ENCODE results near the gene CACNA1C. TPM values are rescaled to one million over a fixed set of nuclear protein-coding genes. Genes with fewer than 3 reads are reported as not detected.

Gene CACNA1C
- total RNA-seq, 1 donor from 2014 or later: 0.02 TPM

GRCh38 chr12:2667716-2668440 is 615.1 kb downstream of the CACNA1C start:
- Mint-ChIP-seq H3K27me3 (no peaks in the 10 kb centered on the region), H3K4me1 (no peaks in the 10 kb centered on the region), H3K9me3 (no peaks in the 10 kb centered on the region), H3K4me3 (no peak overlapping the region), H3K36me3 (ENCODE audit: low read depth) (no peaks in the 10 kb centered on the region), H3K27ac (no peak overlapping the region)
- intact Hi-C loops (cut with micrococcal nuclease): no loop called here
- no peak for ATAC-seq (ENCODE audit: low read depth)
- ChIA-PET POLR2A (no interaction called here), CTCF (no interaction called here)
- TF ChIP-seq CTCF (IDR thresholded peaks at IDR 0.05): no peak
- no peak for DNase-seq

GRCh38 chr12:2668816-2669215 is 616.0 kb downstream of the CACNA1C start:
- Mint-ChIP-seq H3K4me3 (no peak overlapping the region), H3K36me3 (ENCODE audit: low read depth) (no peaks in the 10 kb centered on the region), H3K27ac (no peak overlapping the region), H3K27me3 (no peaks in the 10 kb centered on the region), H3K9me3 (no peaks in the 10 kb centered on the region), H3K4me1 (no peaks in the 10 kb centered on the region)
- CTCF ChIA-PET: no interaction called here
- TF ChIP-seq CTCF (IDR thresholded peaks at IDR 0.05): no peak
- intact Hi-C loops (cut with micrococcal nuclease): no loop called here
- ATAC-seq (ENCODE audit: low read depth): no peak
- DNase-seq: no peak
- POLR2A ChIA-PET: no interaction called here

GRCh38 chr12:2669560-2669959 is 616.8 kb downstream of the CACNA1C start:
- H3K4me3 Mint-ChIP-seq: no peak overlapping the region
- CTCF ChIA-PET: no interaction called here
- POLR2A ChIA-PET: no interaction called here
- no peaks in the 10 kb centered on the region for H3K36me3 Mint-ChIP-seq (ENCODE audit: low read depth)
- no peak overlapping the region for H3K27ac Mint-ChIP-seq
- no peaks in the 10 kb centered on the region for H3K9me3 Mint-ChIP-seq
- no peak for DNase-seq
- intact Hi-C loops (cut with micrococcal nuclease): no loop called here
- H3K4me1 Mint-ChIP-seq: no peaks in the 10 kb centered on the region
- no peaks in the 10 kb centered on the region for H3K27me3 Mint-ChIP-seq
- no peak for ATAC-seq (ENCODE audit: low read depth)
- TF ChIP-seq CTCF (IDR thresholded peaks at IDR 0.05): no peak

GRCh38 chr12:2672863-2673262 is 620.1 kb downstream of the CACNA1C start:
- ChIA-PET CTCF (no interaction called here), POLR2A (no interaction called here)
- no peak overlapping the region for H3K27ac Mint-ChIP-seq
- H3K27me3 Mint-ChIP-seq: no peaks in the 10 kb centered on the region
- intact Hi-C loops (cut with micrococcal nuclease): no loop called here
- no peak overlapping the region for H3K4me3 Mint-ChIP-seq
- ATAC-seq (ENCODE audit: low read depth) (no peak), DNase-seq (no peak)
- H3K36me3 Mint-ChIP-seq (ENCODE audit: low read depth): no peaks in the 10 kb centered on the region
- no peaks in the 10 kb centered on the region for H3K9me3 Mint-ChIP-seq
- no peaks in the 10 kb centered on the region for H3K4me1 Mint-ChIP-seq
- TF ChIP-seq CTCF (IDR thresholded peaks at IDR 0.05): no peak

- CTCF ChIA-PET: no interaction called here
Observed at GRCh38 chr12:2673966-2674810, 621.4 kb downstream of the CACNA1C start.

More at GRCh38 chr12:2673966-2674810, 621.4 kb downstream of the CACNA1C start:
- no peak for ATAC-seq (ENCODE audit: low read depth)
- Mint-ChIP-seq H3K36me3 (ENCODE audit: low read depth) (no peaks in the 10 kb centered on the region), H3K9me3 (no peaks in the 10 kb centered on the region), H3K27me3 (no peaks in the 10 kb centered on the region), H3K27ac (no peak overlapping the region), H3K4me3 (no peak overlapping the region), H3K4me1 (no peaks in the 10 kb centered on the region)
- POLR2A ChIA-PET: no interaction called here
- DNase-seq: no peak
- intact Hi-C loops (cut with micrococcal nuclease): no loop called here
- no peak for TF ChIP-seq CTCF (IDR thresholded peaks at IDR 0.05)

Measured in activated B cell treated with CpG ODN at 0.5 μM for 24 hours (primary cell).